Measurements from ENCODE around the gene ARRDC2. TPM values are rescaled to one million over a fixed set of nuclear protein-coding genes. Genes with fewer than 3 reads are reported as not detected.
"Not testable (repeated sequence)": the region's sequence is repeated elsewhere in the genome, so short reads cannot be mapped to it uniquely, and the experiment has no call there.

ARRDC2 gene
- total and polyA plus RNA-seq, 2 donors (not counting 1 experiment from before 2014, with no cell fraction given), result 131 to 639 TPM

- H3K27me3 ChIP-seq (replicated peaks in 1 of 4; ENCODE audit: control extremely low read depth in 1 of 4, control insufficient read depth in 3 of 4, insufficient read depth in 4 of 4, low read length in 3 of 4); H3K9me3 Mint-ChIP-seq (ENCODE audit: insufficient read depth); ATAC-seq (ENCODE audit: low read depth); H3K27ac Mint-ChIP-seq; H3K4me3 Mint-ChIP-seq; DNase-seq; H3K27ac ChIP-seq (ENCODE audit: low read length in 2 of 2); H3K4me2 ChIP-seq (replicated peaks; ENCODE audit: low read depth, low read length, poor library complexity, severe bottlenecking); H3K4me3 ChIP-seq (ENCODE audit: control extremely low read depth in 1 of 5, extremely low read depth in 1 of 5, insufficient read depth in 1 of 5, low read depth in 2 of 5, low read length in 4 of 5); H3K9ac ChIP-seq (ENCODE audit: low read length); H2AFZ ChIP-seq (ENCODE audit: insufficient read depth, low read depth, low read length, poor library complexity, severe bottlenecking); H3K27me3 Mint-ChIP-seq; H3K9me3 ChIP-seq (ENCODE audit: control extremely low read depth in 1 of 3, control insufficient read depth in 2 of 3, insufficient read depth in 1 of 3, low read length in 2 of 3): not testable (repeated sequence)
- Histone ChIP-seq H4K20me1 (ENCODE audit: control insufficient read depth, insufficient read depth, low read length, poor library complexity, severe bottlenecking) (peaks cover 30% of the 10 kb centered on the region), H3K79me2 (ENCODE audit: control insufficient read depth, insufficient read depth, low read length) (peaks cover 58% of the 10 kb centered on the region), H3K36me3 (replicated peaks in 1 of 2; ENCODE audit: control extremely low read depth in 1 of 2, control insufficient read depth in 1 of 2, extremely low read depth in 1 of 2, insufficient read depth in 2 of 2, low read length in 1 of 2) (peaks cover 0 to 34% of the 10 kb centered on the region in 2 experiments), H3K4me1 (ENCODE audit: control insufficient read depth in 2 of 2, insufficient read depth in 2 of 2, low read length in 2 of 2) (peaks cover 35 to 48% of the 10 kb centered on the region in 2 donors)
- intact Hi-C loops (cut with micrococcal nuclease), result loop anchor here (2.0 kb wide), 2 partner anchors 107 to 247 kb away; no protein-coding TSS in a partner anchor
- POLR2A ChIA-PET, result interaction anchor here (3.0 kb wide), 1 partner anchor 54 kb away, joined by 21 read pairs; no protein-coding TSS in a partner anchor
- no CpG with 5 or more reads among the region's 35 CpGs for WGBS (ENCODE audit: insufficient coverage)
- CTCF ChIA-PET, result interaction anchor here (2.4 to 23.7 kb wide), 3 partner anchors 39 to 54 kb away, joined by 8 to 345 read pairs (median 62); no protein-coding TSS in a partner anchor
- H3K4me1 Mint-ChIP-seq, result peaks cover 38% of the 10 kb centered on the region
These were observed 2.2 kb upstream of the ARRDC2 start for GRCh38 chr19:18005750-18006149.

- POLR2A ChIA-PET, result interaction anchor here (0.5 to 10.2 kb wide), 19 partner anchors 10 to 273 kb away, joined by 3 to 137 read pairs (median 7); partner anchors contain the start of gene PIK3R2
- TF ChIP-seq EZH2 (IDR thresholded peaks at IDR 0.05; ENCODE audit: borderline replicate concordance, insufficient read depth, low read depth, low read length, poor library complexity, severe bottlenecking) (no peak), CTCF (IDR thresholded peaks at IDR 0.05) (peak; percentile 100)
- Histone ChIP-seq H4K20me1 (ENCODE audit: control insufficient read depth, insufficient read depth, low read length, poor library complexity, severe bottlenecking) (peaks cover 30% of the 10 kb centered on the region), H3K79me2 (ENCODE audit: control insufficient read depth, insufficient read depth, low read length) (peaks cover 50% of the 10 kb centered on the region), H3K9ac (ENCODE audit: low read length) (peak overlapping the region; percentile 66), H3K27me3 (replicated peaks in 1 of 4; ENCODE audit: control extremely low read depth in 1 of 4, control insufficient read depth in 3 of 4, insufficient read depth in 4 of 4, low read length in 3 of 4) (no peaks in the 10 kb centered on the region), H3K4me3 (ENCODE audit: control extremely low read depth in 1 of 5, extremely low read depth in 1 of 5, insufficient read depth in 1 of 5, low read depth in 2 of 5, low read length in 4 of 5) (peak overlapping the region; percentile 31 to 68 (median 56)), H3K4me1 (ENCODE audit: control insufficient read depth in 2 of 2, insufficient read depth in 2 of 2, low read length in 2 of 2) (peaks cover 30 to 41% of the 10 kb centered on the region in 2 donors), H2AFZ (ENCODE audit: insufficient read depth, low read depth, low read length, poor library complexity, severe bottlenecking) (no peak overlapping the region), H3K36me3 (replicated peaks in 1 of 2; ENCODE audit: control extremely low read depth in 1 of 2, control insufficient read depth in 1 of 2, extremely low read depth in 1 of 2, insufficient read depth in 2 of 2, low read length in 1 of 2) (peaks cover 0 to 40% of the 10 kb centered on the region in 2 experiments), H3K9me3 (ENCODE audit: control extremely low read depth in 1 of 3, control insufficient read depth in 2 of 3, insufficient read depth in 1 of 3, low read length in 2 of 3) (peaks cover 0 to 5% (median 0%) of the 10 kb centered on the region in 3 donors), H3K4me2 (replicated peaks; ENCODE audit: low read depth, low read length, poor library complexity, severe bottlenecking) (peak overlapping the region; percentile 95), H3K27ac (ENCODE audit: low read length in 2 of 2) (peak overlapping the region; percentile 90 to 93)
- peak; percentile 59 for ATAC-seq (ENCODE audit: low read depth)
- peak overlapping the region; percentile 94 for H3K27ac Mint-ChIP-seq
- WGBS (ENCODE audit: insufficient coverage), result 4% methylated on average over 45 of the region's 46 CpGs
- DNase-seq, result peak; percentile 91
- no peaks in the 10 kb centered on the region for H3K27me3 Mint-ChIP-seq
- intact Hi-C loops (cut with micrococcal nuclease), result loop anchor here (1.0 to 2.0 kb wide), 5 partner anchors 17 to 246 kb away; partner anchors contain the start of gene MAST3
- H3K4me1 Mint-ChIP-seq, result peaks cover 42% of the 10 kb centered on the region
- peak overlapping the region; percentile 98 for H3K4me3 Mint-ChIP-seq
- CTCF ChIA-PET, result interaction anchor here (0.6 to 23.7 kb wide), 28 partner anchors 10 to 247 kb away, joined by 3 to 345 read pairs (median 6); partner anchors contain the start of genes CCDC124, MAST3 and PIK3R2
- no peaks in the 10 kb centered on the region for H3K9me3 Mint-ChIP-seq (ENCODE audit: insufficient read depth)
These were observed 690 bp upstream of the ARRDC2 start for GRCh38 chr19:18007044-18007916.

Measured in B cell (primary cell).